K562 (cell line): Measurements from ENCODE around the gene PRC1. TPM values are rescaled to one million over a fixed set of nuclear protein-coding genes. Genes with fewer than 3 reads are reported as not detected.

ENCODE experiments used
- ATF1 ChIP-seq, 2 experiments: fragments of 450-650 bp in 1 of 2; IDR thresholded peaks; 2 replicates each; pipeline ENCODE4 v1.6.1; 2016; ENCODE audit warnings: missing compliant biosample characterization in 1 of 2, missing genetic modification characterization in 1 of 2
- ATF3 ChIP-seq, 2 experiments: fragments of 450-650 bp in 1 of 2; sonication (generic) in 1 of 2; formaldehyde crosslinking in 1 of 2; IDR thresholded peaks in 1 of 2; conservative IDR thresholded peaks in 1 of 2; 2 replicates each; pipeline versions ENCODE4 v1.6.1 to v1.8.1; 2016 to 2023; ENCODE audit warnings: mild to moderate bottlenecking in 2 of 2, moderate library complexity in 2 of 2, inconsistent platforms in 1 of 2, missing genetic modification reagents in 1 of 2
- CBX3 ChIP-seq, 2 experiments: IDR thresholded peaks; 1 replicate in 1 of 2; 2 replicates in 1 of 2; pipeline ENCODE4 v1.6.1; 2012; ENCODE audit warnings: inconsistent platforms in 2 of 2, low read length in 2 of 2, borderline replicate concordance in 1 of 2, control low read depth in 1 of 2
- CCNT2 ChIP-seq: IDR thresholded peaks from 2 replicates; pipeline ENCODE4 v1.6.1; 2011; ENCODE audit warnings: borderline replicate concordance, low read depth, mild to moderate bottlenecking, moderate library complexity, mixed read lengths, low read length; ENCODE audit not compliant: insufficient read length; ENCODE audit errors: extremely low read depth
- CREB3L1 ChIP-seq: fragments of 450-650 bp; IDR thresholded peaks from 2 replicates; pipeline ENCODE4 v1.6.1; 2014; ENCODE audit warnings: low read depth, mild to moderate bottlenecking, moderate library complexity, borderline replicate concordance
- FOXJ2 ChIP-seq: fragments of 200-800 bp; sonication (Bioruptor generic); IDR thresholded peaks from 2 replicates; pipeline ENCODE4 v1.6.1; 2016; ENCODE audit warnings: missing genetic modification characterization, missing compliant biosample characterization
- NBN ChIP-seq: fragments of 450-650 bp; IDR thresholded peaks from 2 replicates; pipeline ENCODE4 v1.6.1; 2016; ENCODE audit warnings: low read depth, mild to moderate bottlenecking
- POLR2G ChIP-seq: fragments of 200-400 bp; formaldehyde crosslinking; IDR thresholded peaks from 2 replicates; pipeline ENCODE4 v1.6.1; 2017; ENCODE audit warnings: low read depth, mild to moderate bottlenecking, antibody characterized with exemption, low read length, moderate library complexity
- RBM22 ChIP-seq: fragments of 200-400 bp; formaldehyde crosslinking; IDR thresholded peaks from 2 replicates; pipeline ENCODE4 v1.6.1; 2018; ENCODE audit warnings: low read length, low read depth; ENCODE audit not compliant: poor library complexity, severe bottlenecking
- TEAD1 ChIP-seq, 2 experiments: fragments of 450-650 bp in 1 of 2; sonication (generic) in 1 of 2; formaldehyde crosslinking; IDR thresholded peaks; 2 replicates each; pipeline versions ENCODE4 v1.4.0 to v1.8.0; 2020 to 2022; ENCODE audit warnings: mild to moderate bottlenecking in 2 of 2, missing genetic modification reagents in 1 of 2
- ZBTB40 ChIP-seq, 2 experiments: fragments of 450-650 bp in 1 of 2; sonication (generic) in 1 of 2; formaldehyde crosslinking in 1 of 2; IDR thresholded peaks; 2 replicates each; pipeline versions ENCODE4 v1.7.1 to v1.9.0; 2016 to 2022; ENCODE audit warnings: inconsistent platforms in 1 of 2, mild to moderate bottlenecking in 1 of 2, missing genetic modification reagents in 1 of 2
- ZC3H8 ChIP-seq: fragments of 450-650 bp; IDR thresholded peaks from 2 replicates; pipeline ENCODE4 v1.6.1; 2017
- ZNF707 ChIP-seq: fragments of 250-450 bp; sonication (Bioruptor Pico); conservative IDR thresholded peaks from 2 replicates; pipeline ENCODE4 v1.8.0; 2022; ENCODE audit warnings: inconsistent platforms, mild to moderate bottlenecking, moderate library complexity
- polyA plus RNA-seq, 8 experiments: library from polyadenylated mRNA; depleted of rRNA in 4 of 8; stranded (reverse) in 5 of 8; unstranded in 3 of 8; fragments of >200 nt; fragmentation: Nextera tagmentation in 2 of 8; fragmentation: Illumina TruSeq in 1 of 8; extraction: Ambion mirVana in 2 of 8; extraction: Trizol in 1 of 8; gene quantifications; 2 replicates each; pipeline versions ENCODE4 v1.2.1 to v1.2.3, GENCODE V29; 2011 to 2014; ENCODE audit warnings: inconsistent platforms in 1 of 8, missing spikeins in 1 of 8
- total RNA-seq, 7 experiments: library from RNA; depleted of rRNA in 6 of 7; stranded (reverse); fragments of >200 nt in 6 of 7; fragmentation: Illumina TruSeq in 2 of 7; extraction: Trizol in 2 of 7; gene quantifications; 2 replicates each; pipeline versions ENCODE4 v1.2.1 to v1.2.3, GENCODE V29; 2011 to 2021; ENCODE audit warnings: low replicate concordance in 1 of 7

The PRC1 gene
- total and polyA plus RNA-seq, 9 of the 15 experiments (the other 6 are each of a cell fraction or from before 2014, with no cell fraction given), result 156 to 391 (median 240) TPM

GRCh38 chr15:90994417-90995311 is at the start of gene PRC1 (continued):
- TF ChIP-seq FOXJ2 (tag) (0 out of 2 replicates have a peak, but pooled peaks have one; percentile 36), TEAD1 (CRISPR knock-in tag; IDR thresholded peaks at IDR 0.05) (peak in 1 of 2 experiments; percentile 85; a peak in 2 of 4 replicates), ATF1 (CRISPR knock-in tag; IDR thresholded peaks at IDR 0.05) (peak; percentile 88), ATF1 (tag; IDR thresholded peaks at IDR 0.05) (peak; percentile 99), CREB3L1 (peak; percentile 58), ATF3 (IDR thresholded peaks at IDR 0.05) (peak; percentile 100), ATF3 (CRISPR knock-in tag; conservative IDR thresholded peaks at IDR 0.05) (peak; percentile 96), CBX3 (IDR thresholded peaks at IDR 0.05; ENCODE audit: borderline replicate concordance in 1 of 2, low read length in 2 of 2) (peak in 1 of 2 experiments; percentile 56; a peak in 1 of 3 replicates), POLR2G (peak; percentile 93), ZNF707 (CRISPR knock-in tag) (no peak), ZBTB40 (IDR thresholded peaks at IDR 0.05) (peak; percentile 39; the same call in 1 of the 2 replicates), ZBTB40 (CRISPR knock-in tag; IDR thresholded peaks at IDR 0.05) (no peak), NBN (peak; percentile 99), ZC3H8 (no peak), CCNT2 (peak; percentile 92), RBM22 (no peak)
